ENCODE data around the gene COG2. TPM values are rescaled to one million over a fixed set of nuclear protein-coding genes. Genes with fewer than 3 reads are reported as not detected.
"Not testable (repeated sequence)": the region's sequence is repeated elsewhere in the genome, so short reads cannot be mapped to it uniquely, and the experiment has no call there.

Gene COG2
- polyA plus RNA-seq, 4 donors = 31.5 to 37.9 (median 33.3) TPM

GRCh38 chr1:230698130-230698529 lies 55.8 kb downstream of the COG2 start:
- no peak for DNase-seq (ENCODE audit: low read depth in 4 of 4, low spot score in 3 of 4)

- DNase-seq (ENCODE audit: low read depth in 4 of 4, low spot score in 3 of 4) = not testable (repeated sequence)
These were observed 56.7 kb downstream of the COG2 start for GRCh38 chr1:230698964-230699363.

GRCh38 chr1:230699716-230700115 lies 57.4 kb downstream of the COG2 start:
- no peak for DNase-seq (ENCODE audit: low read depth in 4 of 4, low spot score in 3 of 4)

- no peak for DNase-seq (ENCODE audit: low read depth in 4 of 4, low spot score in 3 of 4)
These were observed 57.9 kb downstream of the COG2 start for GRCh38 chr1:230700132-230700531.

GRCh38 chr1:230701434-230701833 lies 59.2 kb downstream of the COG2 start:
- no peak for DNase-seq (ENCODE audit: low read depth in 4 of 4, low spot score in 3 of 4)

GRCh38 chr1:230701895-230702768 lies 59.9 kb downstream of the COG2 start:
- DNase-seq (ENCODE audit: low read depth in 4 of 4, low spot score in 3 of 4) = no peak

- peak in 1 of 4 donors; percentile 10 for DNase-seq (ENCODE audit: low read depth in 4 of 4, low spot score in 3 of 4)
These were observed 60.8 kb downstream of the COG2 start for GRCh38 chr1:230702934-230703678.

- DNase-seq (ENCODE audit: low read depth in 4 of 4, low spot score in 3 of 4) = no peak
These were observed 61.6 kb downstream of the COG2 start for GRCh38 chr1:230703679-230704385.

- DNase-seq (ENCODE audit: low read depth in 4 of 4, low spot score in 3 of 4) = no peak
These were observed 62.5 kb downstream of the COG2 start for GRCh38 chr1:230704830-230705229.

- DNase-seq (ENCODE audit: low read depth in 4 of 4, low spot score in 3 of 4) = no peak
These were observed 63.2 kb downstream of the COG2 start for GRCh38 chr1:230705289-230706019.

GRCh38 chr1:230706020-230706699 lies 63.9 kb downstream of the COG2 start:
- DNase-seq (ENCODE audit: low read depth in 4 of 4, low spot score in 3 of 4) = no peak

GRCh38 chr1:230706887-230707731 lies 64.8 kb downstream of the COG2 start:
- DNase-seq (ENCODE audit: low read depth in 4 of 4, low spot score in 3 of 4) = no peak

GRCh38 chr1:230707732-230708630 lies 65.7 kb downstream of the COG2 start:
- no peak for DNase-seq (ENCODE audit: low read depth in 4 of 4, low spot score in 3 of 4)

GRCh38 chr1:230708631-230709580 lies 66.6 kb downstream of the COG2 start:
- no peak for DNase-seq (ENCODE audit: low read depth in 4 of 4, low spot score in 3 of 4)

GRCh38 chr1:230709619-230710542 lies 67.6 kb downstream of the COG2 start:
- no peak for DNase-seq (ENCODE audit: low read depth in 4 of 4, low spot score in 3 of 4)

GRCh38 chr1:230710543-230710904 lies 68.2 kb downstream of the COG2 start:
- no peak for DNase-seq (ENCODE audit: low read depth in 4 of 4, low spot score in 3 of 4)

All from right renal pelvis (tissue), 4 donors.